ENCODE data around the gene IKZF4. TPM values are rescaled to one million over a fixed set of nuclear protein-coding genes. Genes with fewer than 3 reads are reported as not detected.

The IKZF4 gene
- total and polyA plus RNA-seq, 2 experiments from 2014 or later, result 4.6 to 9.0 TPM

GRCh38 chr12:56086096-56086495 is 65.3 kb downstream of the IKZF4 start:
- Histone ChIP-seq H3K79me2 (replicated peaks; ENCODE audit: insufficient read depth) (peaks cover 27% of the 10 kb centered on the region), H2AFZ (no peak overlapping the region), H3F3A (replicated peaks; ENCODE audit: low read depth) (peaks cover 19% of the 10 kb centered on the region; the same call in 1 of the 2 replicates), H3K9me2 (ENCODE audit: insufficient read depth) (no peaks in the 10 kb centered on the region), H3K27ac (ENCODE audit: low read depth) (no peak overlapping the region), H3K4me3 (no peak overlapping the region), H3K27me3 (ENCODE audit: insufficient read depth) (no peaks in the 10 kb centered on the region), H4K20me1 (replicated peaks; ENCODE audit: insufficient read depth) (peaks cover 21% of the 10 kb centered on the region), H3K4me1 (ENCODE audit: insufficient read depth) (peaks cover 20% of the 10 kb centered on the region), H3K36me3 (ENCODE audit: insufficient read depth) (peaks cover 28% of the 10 kb centered on the region; the same call in 1 of the 2 replicates), H3K4me2 (no peak overlapping the region)
- H3K36me3 Mint-ChIP-seq (ENCODE audit: low read depth), result peaks cover 73% of the 10 kb centered on the region
- peaks cover 5% of the 10 kb centered on the region for H3K27me3 Mint-ChIP-seq (ENCODE audit: insufficient read depth, low read depth, poor library complexity)
- DNase-seq (ENCODE audit: low spot score) (peak; percentile 12), ATAC-seq (no peak)
- no peak overlapping the region for H3K4me3 Mint-ChIP-seq
- H3K9me3 Mint-ChIP-seq, result no peaks in the 10 kb centered on the region
- peaks cover 28% of the 10 kb centered on the region for H3K4me1 Mint-ChIP-seq
- no peak overlapping the region for H3K27ac Mint-ChIP-seq
- TF ChIP-seq POLR2AphosphoS5 (IDR thresholded peaks at IDR 0.05; ENCODE audit: low read depth) (no peak), NANOG (IDR thresholded peaks at IDR 0.05; ENCODE audit: borderline replicate concordance) (no peak), JUNB (IDR thresholded peaks at IDR 0.05; ENCODE audit: unreplicated experiment) (no peak), CTCF (conservative IDR thresholded peaks at IDR 0.05; ENCODE audit: low read depth in 2 of 2) (no peak), ZNF114 (CRISPR knock-in tag; IDR thresholded peaks at IDR 0.05) (no peak)

GRCh38 chr12:56086608-56087007 is 65.8 kb downstream of the IKZF4 start:
- Histone ChIP-seq H3K27ac (ENCODE audit: low read depth) (no peak overlapping the region), H2AFZ (no peak overlapping the region), H4K20me1 (replicated peaks; ENCODE audit: insufficient read depth) (peaks cover 21% of the 10 kb centered on the region), H3F3A (replicated peaks; ENCODE audit: low read depth) (peaks cover 19% of the 10 kb centered on the region; the same call in 1 of the 2 replicates), H3K4me1 (ENCODE audit: insufficient read depth) (peaks cover 14% of the 10 kb centered on the region), H3K79me2 (replicated peaks; ENCODE audit: insufficient read depth) (peaks cover 22% of the 10 kb centered on the region), H3K27me3 (ENCODE audit: insufficient read depth) (no peaks in the 10 kb centered on the region), H3K36me3 (ENCODE audit: insufficient read depth) (peaks cover 32% of the 10 kb centered on the region), H3K4me3 (no peak overlapping the region), H3K9me2 (ENCODE audit: insufficient read depth) (no peaks in the 10 kb centered on the region), H3K4me2 (no peak overlapping the region)
- Mint-ChIP-seq H3K27ac (no peak overlapping the region), H3K36me3 (ENCODE audit: low read depth) (peaks cover 77% of the 10 kb centered on the region), H3K4me3 (no peak overlapping the region), H3K4me1 (peaks cover 23% of the 10 kb centered on the region), H3K27me3 (ENCODE audit: insufficient read depth, low read depth, poor library complexity) (peaks cover 5% of the 10 kb centered on the region), H3K9me3 (no peaks in the 10 kb centered on the region)
- ATAC-seq (no peak), DNase-seq (ENCODE audit: low spot score) (no peak)
- TF ChIP-seq EZH2 (IDR thresholded peaks at IDR 0.05; ENCODE audit: low read depth, unreplicated experiment) (no peak), EZH2phosphoT487 (IDR thresholded peaks at IDR 0.05; ENCODE audit: unreplicated experiment) (no peak), CTCF (conservative IDR thresholded peaks at IDR 0.05; ENCODE audit: low read depth in 2 of 2) (no peak), JUNB (IDR thresholded peaks at IDR 0.05; ENCODE audit: unreplicated experiment) (no peak), ETS1 (IDR thresholded peaks at IDR 0.05) (no peak), POLR2AphosphoS5 (IDR thresholded peaks at IDR 0.05; ENCODE audit: low read depth) (no peak), NANOG (IDR thresholded peaks at IDR 0.05; ENCODE audit: borderline replicate concordance) (no peak), STAT1 (IDR thresholded peaks at IDR 0.05; ENCODE audit: unreplicated experiment) (no peak), ZNF331 (CRISPR knock-in tag; IDR thresholded peaks at IDR 0.05; ENCODE audit: low read depth) (no peak), CREB1 (CRISPR knock-in tag; IDR thresholded peaks at IDR 0.05; ENCODE audit: low read depth) (no peak), ZNF114 (CRISPR knock-in tag; IDR thresholded peaks at IDR 0.05) (no peak), REST (IDR thresholded peaks at IDR 0.05; ENCODE audit: unreplicated experiment) (no peak)
